WTC11 (cell line): ENCODE data around the gene PRRC2C.

Source experiments
- ELF4 ChIP-seq: sonication (generic); formaldehyde crosslinking; IDR thresholded peaks from 2 replicates; pipeline ENCODE4 v1.8.1; 2022; ENCODE audit warnings: low read depth, mild to moderate bottlenecking, moderate library complexity, missing genetic modification reagents
- USF1 ChIP-seq: sonication (generic); formaldehyde crosslinking; IDR thresholded peaks from 2 replicates; pipeline ENCODE4 v1.8.0; 2022; ENCODE audit warnings: mild to moderate bottlenecking, missing genetic modification reagents
- ZBTB21 ChIP-seq: sonication (generic); formaldehyde crosslinking; IDR thresholded peaks from 2 replicates; pipeline ENCODE4 v1.8.1; 2023; ENCODE audit warnings: mild to moderate bottlenecking, missing genetic modification reagents, borderline replicate concordance
- ZNF317 ChIP-seq: sonication (generic); formaldehyde crosslinking; IDR thresholded peaks from 2 replicates; pipeline ENCODE4 v1.8.1; 2023; ENCODE audit warnings: low read depth, mild to moderate bottlenecking, moderate library complexity, missing genetic modification reagents, borderline replicate concordance
- TF ChIP-seq, protein P1 (sequence below): fragments of 200-600 bp; IDR thresholded peaks from 2 replicates; pipeline ENCODE4 v1.8.0; 2022; ENCODE audit warnings: antibody characterized with exemption

- TF ChIP-seq USF1 (CRISPR knock-in tag) = no peak
- no peak for TF ChIP-seq ZBTB21 (CRISPR knock-in tag)
- no peak for TF ChIP-seq ELF4 (CRISPR knock-in tag)
- TF ChIP-seq ZNF317 = no peak
- TF ChIP-seq, protein P1, sequence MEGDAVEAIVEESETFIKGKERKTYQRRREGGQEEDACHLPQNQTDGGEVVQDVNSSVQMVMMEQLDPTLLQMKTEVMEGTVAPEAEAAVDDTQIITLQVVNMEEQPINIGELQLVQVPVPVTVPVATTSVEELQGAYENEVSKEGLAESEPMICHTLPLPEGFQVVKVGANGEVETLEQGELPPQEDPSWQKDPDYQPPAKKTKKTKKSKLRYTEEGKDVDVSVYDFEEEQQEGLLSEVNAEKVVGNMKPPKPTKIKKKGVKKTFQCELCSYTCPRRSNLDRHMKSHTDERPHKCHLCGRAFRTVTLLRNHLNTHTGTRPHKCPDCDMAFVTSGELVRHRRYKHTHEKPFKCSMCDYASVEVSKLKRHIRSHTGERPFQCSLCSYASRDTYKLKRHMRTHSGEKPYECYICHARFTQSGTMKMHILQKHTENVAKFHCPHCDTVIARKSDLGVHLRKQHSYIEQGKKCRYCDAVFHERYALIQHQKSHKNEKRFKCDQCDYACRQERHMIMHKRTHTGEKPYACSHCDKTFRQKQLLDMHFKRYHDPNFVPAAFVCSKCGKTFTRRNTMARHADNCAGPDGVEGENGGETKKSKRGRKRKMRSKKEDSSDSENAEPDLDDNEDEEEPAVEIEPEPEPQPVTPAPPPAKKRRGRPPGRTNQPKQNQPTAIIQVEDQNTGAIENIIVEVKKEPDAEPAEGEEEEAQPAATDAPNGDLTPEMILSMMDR = no peak
Measured at GRCh38 chr1:171581226-171581625, 95.9 kb downstream of the PRRC2C start.
